ENCODE results near the gene FCGBP.
"Not testable (repeated sequence)": the region's sequence is repeated elsewhere in the genome, so short reads cannot be mapped to it uniquely, and the experiment has no call there.

GRCh38 chr19:39892506-39892902, 41.9 kb downstream of the FCGBP start:
- TF ChIP-seq ZFP36 (IDR thresholded peaks at IDR 0.05; ENCODE audit: borderline replicate concordance, partially characterized antibody); REST (IDR thresholded peaks at IDR 0.05); POLR2A (IDR thresholded peaks at IDR 0.05; ENCODE audit: low read length); RNF2 (IDR thresholded peaks at IDR 0.05; ENCODE audit: borderline replicate concordance, low read depth); MAX (IDR thresholded peaks at IDR 0.05); EP300 (IDR thresholded peaks at IDR 0.05); CBX2 (IDR thresholded peaks at IDR 0.05; ENCODE audit: borderline replicate concordance, low read depth); PHF8 (IDR thresholded peaks at IDR 0.05; ENCODE audit: borderline replicate concordance, low read depth): not testable (repeated sequence)
